IPS-18a (cell line): Measurements from ENCODE around the gene RIOK2.
A peak's percentile ranks its signal among the peaks of the same experiment; 100 is the strongest.

Source experiments
- H3K27ac ChIP-seq: one replicate; pipeline ENCODE4 v1.5.1; 2013; ENCODE audit warnings: low read length
- H3K27me3 ChIP-seq: one replicate; pipeline ENCODE4 v1.6.1; 2013; ENCODE audit warnings: mild to moderate bottlenecking, low read length; ENCODE audit not compliant: control insufficient read depth, insufficient read depth
- H3K36me3 ChIP-seq: one replicate; pipeline ENCODE4 v1.6.1; 2013; ENCODE audit warnings: low read depth, low read length; ENCODE audit not compliant: control insufficient read depth
- H3K4me1 ChIP-seq: one replicate; pipeline ENCODE4 v1.6.1; 2013; ENCODE audit warnings: low read depth, low read length; ENCODE audit not compliant: control insufficient read depth
- H3K4me3 ChIP-seq: one replicate; pipeline ENCODE4 v1.5.1; 2013; ENCODE audit warnings: low read length
- H3K9ac ChIP-seq: one replicate; pipeline ENCODE4 v1.6.1; 2013; ENCODE audit warnings: mild to moderate bottlenecking, low read length, moderate library complexity
- H3K9me3 ChIP-seq: one replicate; pipeline ENCODE4 v1.6.1; 2013; ENCODE audit warnings: low read depth, low read length; ENCODE audit not compliant: control insufficient read depth

Gene RIOK2

DNA sequence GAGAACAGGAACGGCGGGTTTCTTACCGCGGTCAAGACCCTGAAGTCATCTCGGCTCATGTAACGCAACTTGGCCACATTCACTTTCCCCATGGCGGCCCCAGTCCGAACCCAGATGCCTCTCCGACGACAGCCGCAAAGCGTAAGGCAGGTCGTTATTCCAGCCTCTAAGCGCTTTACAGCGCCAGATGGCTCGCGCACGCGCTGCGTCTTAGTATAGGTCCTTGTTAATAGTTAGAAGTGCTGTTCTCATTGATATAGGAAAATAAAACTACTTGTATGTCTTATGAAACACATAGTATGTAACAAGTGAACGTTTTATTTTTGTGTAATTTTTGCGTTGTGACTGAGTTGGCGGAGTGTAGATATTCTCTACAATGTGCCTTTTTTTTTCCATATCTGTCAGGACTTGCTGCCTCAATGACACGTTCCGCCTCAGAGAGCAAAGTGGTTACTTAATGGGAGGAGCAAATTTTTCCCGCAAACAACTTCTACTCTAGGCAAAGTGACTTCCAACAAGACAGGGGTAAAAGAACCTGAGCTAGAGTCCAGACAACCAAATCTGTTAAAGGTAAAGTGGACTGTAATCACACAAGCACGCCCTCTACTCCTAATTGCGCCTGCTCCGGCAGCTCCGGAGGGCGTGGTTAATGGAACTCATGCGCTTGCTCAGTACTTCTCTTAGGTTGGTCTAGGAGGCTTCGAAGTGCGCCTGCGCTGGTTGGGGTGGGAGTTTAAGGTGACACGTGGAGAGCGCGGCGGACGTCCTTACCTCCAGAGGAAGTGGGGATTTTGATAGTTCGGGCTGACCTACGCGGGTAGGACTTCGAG, at the start of gene RIOK2:
TSS of gene RIOK2 (minus strand) at position 148 of the 830 bp plus-strand sequence. CDS start at position 92, 56 bp downstream.
- peak within 1 kb of the TSS; percentile 93 for H3K4me3 ChIP-seq
- H3K27me3 ChIP-seq: peaks cover 10% of the 10 kb centered on the region

DNA sequence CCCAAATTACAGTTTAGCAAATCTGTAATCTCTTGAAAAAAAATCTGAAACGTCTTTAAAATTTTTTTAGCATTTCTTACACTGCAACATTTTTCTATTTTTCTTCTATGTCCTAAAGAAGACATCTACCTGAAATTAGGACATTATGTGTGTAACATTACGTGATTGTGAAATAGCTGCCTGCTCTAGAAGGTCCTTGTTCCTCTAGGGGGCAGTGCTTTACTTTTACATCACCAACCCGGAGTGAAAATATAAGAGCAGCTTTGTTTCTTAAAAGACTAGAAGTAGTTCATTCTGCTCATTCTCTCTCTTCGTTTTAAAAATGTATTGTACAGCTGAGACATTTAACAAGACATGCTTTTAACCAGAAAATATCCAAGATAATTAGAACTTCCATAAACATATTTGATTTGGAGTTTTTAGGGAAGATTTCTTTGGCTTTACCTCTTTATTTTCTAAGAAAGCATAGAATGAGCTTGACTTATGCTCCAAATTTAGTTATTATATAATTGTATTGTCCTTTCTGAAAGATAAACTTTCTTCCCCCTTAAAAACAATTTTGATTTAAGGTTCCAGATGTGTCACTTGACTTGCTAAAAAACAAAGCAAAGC, 48.1 kb upstream of the RIOK2 start:
- Histone ChIP-seq H3K27me3 (no peaks in the 10 kb centered on the region), H3K4me1 (no peaks in the 10 kb centered on the region), H3K9me3 (no peaks in the 10 kb centered on the region), H3K9ac (no peak overlapping the region), H3K27ac (no peak overlapping the region), H3K36me3 (no peaks in the 10 kb centered on the region), H3K4me3 (no peak overlapping the region)

More for the DNA sequence above, at the start of gene RIOK2:
- peaks cover 9% of the 10 kb centered on the region for H3K36me3 ChIP-seq
- H3K9me3 ChIP-seq: peaks cover 9% of the 10 kb centered on the region
- H3K9ac ChIP-seq: peak within 1 kb of the TSS; percentile 89
- no peaks in the 10 kb centered on the region for H3K4me1 ChIP-seq
- H3K27ac ChIP-seq: peak within 1 kb of the TSS; percentile 97

DNA sequence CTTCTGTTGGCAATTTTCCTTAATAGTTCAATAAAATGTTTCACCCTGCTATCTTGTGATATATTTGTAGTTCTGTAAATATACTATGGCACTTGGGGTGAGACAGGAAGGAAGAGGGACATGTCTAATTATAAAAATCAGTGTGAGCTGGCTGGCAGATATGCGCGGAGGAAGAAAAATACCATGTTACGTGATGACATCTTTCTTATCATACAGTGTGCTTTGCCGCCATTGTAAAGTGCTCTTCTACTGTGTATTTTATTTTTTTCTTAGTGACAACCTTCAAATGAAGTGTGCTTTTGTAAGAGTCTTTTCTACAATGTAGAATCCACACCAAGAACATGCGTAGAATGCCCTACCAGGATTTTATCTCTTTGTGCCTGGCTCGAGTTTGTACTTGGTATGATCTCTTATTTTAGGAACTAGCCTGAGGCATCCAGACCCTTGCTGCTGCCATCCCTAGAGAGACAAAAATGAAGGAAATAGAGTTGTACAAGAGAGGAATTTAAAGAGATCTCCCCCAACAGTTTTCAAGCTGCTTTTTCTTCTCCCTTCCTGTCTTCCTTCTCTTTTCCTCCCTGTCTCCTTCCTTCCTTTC, 46.7 kb upstream of the RIOK2 start:
- no peak overlapping the region for H3K9ac ChIP-seq
- no peaks in the 10 kb centered on the region for H3K9me3 ChIP-seq
- no peaks in the 10 kb centered on the region for H3K27me3 ChIP-seq
- H3K27ac ChIP-seq: no peak overlapping the region
- no peak overlapping the region for H3K4me3 ChIP-seq
- H3K36me3 ChIP-seq: no peaks in the 10 kb centered on the region
- H3K4me1 ChIP-seq: no peaks in the 10 kb centered on the region

DNA sequence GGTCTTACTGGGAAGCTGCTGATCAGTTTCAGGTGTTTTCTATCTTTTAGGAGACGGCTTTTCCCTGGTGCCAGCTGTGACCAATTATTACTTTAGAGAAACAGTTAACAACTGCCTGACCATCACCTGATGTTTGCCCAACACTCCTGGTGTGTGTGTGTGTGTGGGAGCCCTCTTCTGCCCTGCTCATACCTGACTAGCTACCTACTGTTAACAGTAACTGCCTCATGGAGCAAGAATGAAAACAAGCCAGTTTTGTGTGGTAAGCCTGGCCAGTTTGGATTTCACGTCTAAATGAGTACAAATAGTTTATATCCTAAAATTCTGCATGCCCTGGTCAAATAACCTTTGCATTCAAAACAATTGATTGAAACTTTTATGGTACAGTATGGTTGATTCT, 46.1 kb upstream of the RIOK2 start:
- no peak overlapping the region for H3K4me3 ChIP-seq
- no peaks in the 10 kb centered on the region for H3K4me1 ChIP-seq
- no peaks in the 10 kb centered on the region for H3K36me3 ChIP-seq
- no peaks in the 10 kb centered on the region for H3K9me3 ChIP-seq
- no peak overlapping the region for H3K9ac ChIP-seq
- no peaks in the 10 kb centered on the region for H3K27me3 ChIP-seq
- H3K27ac ChIP-seq: no peak overlapping the region

DNA sequence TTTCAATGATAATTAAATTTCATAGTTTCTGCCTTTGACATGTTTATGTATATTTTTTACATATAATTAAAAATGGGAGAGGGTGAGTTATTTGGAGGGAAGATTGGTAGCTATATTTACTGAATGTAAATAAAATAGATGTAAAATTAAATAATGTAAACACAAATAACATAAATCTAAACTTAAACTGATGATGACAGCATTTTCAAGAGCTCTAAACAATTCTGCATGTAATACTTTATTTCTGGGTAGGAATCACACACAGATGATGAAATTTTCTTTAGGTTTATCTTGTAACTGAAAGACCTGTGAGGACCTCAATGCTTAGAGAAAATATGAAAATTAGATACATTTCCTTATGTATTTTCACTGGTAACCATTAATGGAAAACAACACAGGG, 42.2 kb upstream of the RIOK2 start:
- Histone ChIP-seq H3K4me3 (no peak overlapping the region), H3K36me3 (no peaks in the 10 kb centered on the region), H3K27me3 (no peaks in the 10 kb centered on the region), H3K27ac (no peak overlapping the region), H3K9ac (no peak overlapping the region), H3K9me3 (no peaks in the 10 kb centered on the region), H3K4me1 (no peaks in the 10 kb centered on the region)

DNA sequence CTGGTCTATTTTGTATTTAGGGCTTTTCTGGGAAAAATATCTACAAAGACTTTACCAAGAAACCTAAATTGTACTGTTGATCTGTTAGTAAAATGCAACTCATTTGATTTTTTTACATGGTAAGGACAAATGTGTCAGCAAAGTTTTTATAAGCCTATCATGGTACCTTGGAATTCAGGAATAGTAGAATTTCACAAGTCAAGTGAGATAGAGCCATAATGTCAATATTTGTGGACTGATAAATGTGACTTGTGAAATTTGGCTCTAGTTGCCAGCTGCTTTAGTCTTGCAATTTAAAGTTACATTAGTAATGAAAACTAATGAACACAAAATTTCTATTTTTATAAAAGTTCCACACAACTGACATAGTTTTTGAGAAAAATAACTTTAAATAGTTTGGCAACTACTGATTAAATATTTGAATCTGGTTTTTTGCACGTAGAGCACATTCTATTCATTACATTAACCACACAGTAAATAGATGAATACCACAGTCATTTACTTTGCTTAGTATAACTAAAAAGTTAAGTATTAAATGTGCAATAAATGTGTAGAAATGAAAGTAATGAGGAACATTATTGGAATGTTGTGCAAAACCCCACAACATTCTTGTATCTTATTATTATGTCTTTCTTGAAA, 41.2 kb upstream of the RIOK2 start:
- H3K9me3 ChIP-seq: no peaks in the 10 kb centered on the region
- no peak overlapping the region for H3K4me3 ChIP-seq
- H3K9ac ChIP-seq: no peak overlapping the region
- no peaks in the 10 kb centered on the region for H3K36me3 ChIP-seq
- H3K27ac ChIP-seq: no peak overlapping the region
- H3K27me3 ChIP-seq: no peaks in the 10 kb centered on the region
- no peaks in the 10 kb centered on the region for H3K4me1 ChIP-seq

DNA sequence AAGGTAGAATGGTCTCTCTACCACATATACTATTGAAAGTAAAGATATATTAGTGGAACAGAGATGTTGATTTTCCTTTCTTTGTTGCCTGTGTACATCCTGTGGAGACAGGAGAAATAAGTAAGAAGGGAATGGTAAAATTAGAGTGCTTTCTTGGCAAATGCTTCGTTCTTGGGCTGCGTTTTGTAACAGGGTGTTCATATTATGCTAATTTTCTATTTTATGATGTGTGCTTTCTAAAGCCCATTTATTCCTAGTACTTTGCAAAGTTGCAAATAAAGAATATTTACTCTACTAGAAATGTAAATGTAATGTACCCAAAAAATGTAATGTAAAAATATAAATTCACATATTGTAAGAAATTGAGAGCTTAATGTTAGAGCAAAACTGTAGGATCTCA, 40.5 kb upstream of the RIOK2 start:
- Histone ChIP-seq H3K36me3 (no peaks in the 10 kb centered on the region), H3K4me3 (no peak overlapping the region)

DNA sequence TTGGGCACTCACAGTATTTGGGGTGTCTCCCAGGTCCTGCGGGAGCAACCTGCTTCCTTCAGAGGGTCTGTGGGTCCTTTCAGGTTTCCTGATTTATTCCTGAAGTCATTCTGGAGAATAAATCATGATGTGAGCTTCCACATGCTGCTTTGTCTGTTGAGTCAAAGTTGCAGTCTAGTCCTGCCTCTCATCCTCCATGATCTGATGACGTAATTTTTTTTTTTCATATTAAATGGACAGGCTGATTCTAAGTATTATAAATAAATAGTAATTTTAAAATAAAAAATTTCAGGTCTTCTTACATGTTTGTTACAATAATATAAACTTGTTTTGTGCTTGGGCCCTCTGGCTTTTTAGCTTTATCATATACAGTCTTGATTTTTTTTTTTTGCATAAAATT, 26.3 kb upstream of the RIOK2 start:
- H3K36me3 ChIP-seq: no peaks in the 10 kb centered on the region
- H3K9me3 ChIP-seq: no peaks in the 10 kb centered on the region
- no peak overlapping the region for H3K4me3 ChIP-seq
- H3K27ac ChIP-seq: no peak overlapping the region
- H3K27me3 ChIP-seq: no peaks in the 10 kb centered on the region
- H3K9ac ChIP-seq: no peak overlapping the region
- H3K4me1 ChIP-seq: no peaks in the 10 kb centered on the region

More for the DNA sequence above, 40.5 kb upstream of the RIOK2 start:
- Histone ChIP-seq H3K27ac (no peak overlapping the region), H3K27me3 (no peaks in the 10 kb centered on the region), H3K9ac (no peak overlapping the region), H3K4me1 (no peaks in the 10 kb centered on the region), H3K9me3 (no peaks in the 10 kb centered on the region)

DNA sequence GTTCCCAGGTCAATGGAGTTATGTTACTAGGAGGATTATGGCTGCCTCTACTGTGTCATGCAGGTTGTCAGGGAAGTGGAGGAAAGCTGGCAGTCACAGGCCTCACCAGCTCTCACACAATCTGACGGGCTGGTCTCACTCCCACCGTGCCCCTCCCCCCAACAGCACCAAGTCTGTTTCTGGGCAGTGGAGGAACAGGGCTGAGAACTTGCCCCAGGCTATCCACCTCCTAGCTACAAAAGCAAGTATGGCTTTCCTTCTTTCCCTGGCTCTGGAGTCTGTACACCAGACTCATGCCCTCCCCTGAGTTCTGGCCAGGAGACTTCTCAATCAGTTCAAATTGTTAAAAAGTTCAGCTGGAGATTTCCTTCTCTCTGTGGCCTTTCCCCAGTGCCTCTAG, 25.7 kb upstream of the RIOK2 start:
- no peaks in the 10 kb centered on the region for H3K27me3 ChIP-seq
- H3K9ac ChIP-seq: no peak overlapping the region
- no peaks in the 10 kb centered on the region for H3K36me3 ChIP-seq
- no peak overlapping the region for H3K27ac ChIP-seq
- no peaks in the 10 kb centered on the region for H3K4me1 ChIP-seq
- no peaks in the 10 kb centered on the region for H3K9me3 ChIP-seq
- H3K4me3 ChIP-seq: no peak overlapping the region

DNA sequence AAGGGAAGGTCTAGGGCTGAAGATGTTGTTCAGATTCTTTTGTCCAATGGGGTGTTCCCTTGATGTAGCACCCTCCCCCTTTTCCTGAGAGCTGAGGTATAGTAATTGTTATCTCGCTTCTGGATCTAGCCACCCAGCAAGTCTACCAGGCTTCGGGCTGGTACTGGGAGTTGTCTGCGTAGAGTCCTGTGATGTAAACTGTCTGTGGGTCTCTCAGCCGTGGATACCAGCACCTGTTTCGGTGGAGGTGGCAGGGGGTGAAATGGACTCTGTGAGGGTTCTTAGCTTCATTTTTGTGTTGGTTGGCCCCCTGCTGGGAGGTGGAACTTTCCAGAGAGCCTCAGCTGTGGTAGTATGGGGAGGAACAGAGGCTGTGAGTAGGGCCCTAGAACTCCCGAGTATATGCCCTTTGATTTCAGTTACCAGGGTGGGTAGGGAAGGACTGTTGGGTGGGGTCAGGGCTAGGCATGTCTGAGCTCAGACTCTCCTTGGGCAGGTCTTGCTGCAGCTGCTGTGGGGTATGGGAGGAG, 25.2 kb upstream of the RIOK2 start:
- Histone ChIP-seq H3K27ac (no peak overlapping the region), H3K9ac (no peak overlapping the region), H3K4me1 (no peaks in the 10 kb centered on the region), H3K36me3 (no peaks in the 10 kb centered on the region), H3K27me3 (no peaks in the 10 kb centered on the region), H3K9me3 (no peaks in the 10 kb centered on the region), H3K4me3 (no peak overlapping the region)

DNA sequence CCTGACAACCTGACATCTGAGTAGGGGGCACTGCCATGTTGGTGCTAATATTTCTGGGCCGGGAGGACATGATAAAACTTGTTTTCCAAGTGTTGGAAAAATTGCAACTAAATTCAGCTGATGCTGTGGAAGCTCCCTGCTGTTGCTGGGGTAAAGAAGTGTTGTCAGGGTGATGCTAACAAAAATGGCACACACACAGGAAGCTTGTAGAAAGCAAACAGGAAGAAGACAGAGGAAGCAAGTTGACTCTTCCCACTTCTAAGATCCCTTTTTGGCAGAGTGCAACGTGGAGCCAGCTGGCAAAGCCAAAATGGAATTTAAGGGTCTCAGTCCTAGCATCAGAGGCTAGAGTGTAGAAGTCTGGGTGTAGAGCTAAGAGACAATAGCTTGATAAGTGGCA, 11.3 kb upstream of the RIOK2 start:
- Histone ChIP-seq H3K27me3 (no peaks in the 10 kb centered on the region), H3K4me3 (no peak overlapping the region), H3K36me3 (no peaks in the 10 kb centered on the region), H3K4me1 (no peaks in the 10 kb centered on the region), H3K9ac (no peak overlapping the region), H3K9me3 (no peaks in the 10 kb centered on the region), H3K27ac (no peak overlapping the region)
